ENCODE results near the gene TMEM181. TPM values are rescaled to one million over a fixed set of nuclear protein-coding genes. Genes with fewer than 3 reads are reported as not detected.

Gene TMEM181
- total and polyA plus RNA-seq, 2 of the 13 experiments (the other 11 are each of a cell fraction or from before 2014, with no cell fraction given): 59.1 to 108 TPM

DNA sequence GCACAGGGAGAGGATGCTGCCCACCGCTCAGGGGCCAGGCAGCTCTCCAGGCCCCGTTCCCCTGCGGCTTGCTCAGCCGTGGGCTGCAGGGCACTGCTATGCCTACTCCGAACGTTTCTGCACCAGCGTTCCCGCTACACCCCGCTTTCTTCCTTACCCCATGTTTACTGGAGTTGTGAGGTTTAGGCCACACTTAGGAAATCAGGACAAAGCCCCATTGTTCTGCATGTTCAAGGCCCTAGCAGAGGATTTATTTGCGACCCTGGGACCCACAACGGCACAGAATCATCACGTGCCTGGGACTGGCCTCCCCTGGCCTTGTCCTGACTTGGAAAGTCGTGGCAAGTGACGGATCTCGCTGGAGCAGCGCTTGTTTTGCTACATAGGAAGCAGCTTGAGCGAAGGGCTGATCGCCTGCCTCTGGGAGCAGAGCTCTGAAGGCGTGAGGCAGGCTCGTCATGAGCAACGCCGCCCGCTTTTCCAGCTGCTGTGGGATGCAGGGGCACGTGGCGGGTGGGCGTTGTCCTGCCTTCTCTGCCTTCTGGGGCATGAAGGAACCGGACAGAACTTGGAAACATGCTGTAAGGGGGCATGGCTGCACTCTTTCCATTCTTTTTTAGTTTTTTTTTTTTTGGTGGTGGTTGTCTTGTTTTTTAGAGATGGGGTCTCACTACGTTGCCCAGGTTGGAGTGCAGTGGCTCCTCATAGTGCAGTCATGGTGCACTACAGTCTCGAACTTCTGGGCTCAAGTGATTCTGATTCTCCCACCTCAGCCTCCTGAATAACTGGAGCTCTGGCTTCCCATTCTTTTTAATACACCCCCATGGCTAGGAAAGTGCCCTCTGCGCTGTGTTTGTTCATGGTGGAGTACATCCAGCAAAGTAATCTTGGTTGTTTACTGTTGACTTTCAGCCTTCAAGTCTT lies 14.6 kb upstream of the TMEM181 start (continued):
- TF ChIP-seq PHB2 (IDR thresholded peaks at IDR 0.05; ENCODE audit: partially characterized antibody): no peak
- TF ChIP-seq, protein P1, sequence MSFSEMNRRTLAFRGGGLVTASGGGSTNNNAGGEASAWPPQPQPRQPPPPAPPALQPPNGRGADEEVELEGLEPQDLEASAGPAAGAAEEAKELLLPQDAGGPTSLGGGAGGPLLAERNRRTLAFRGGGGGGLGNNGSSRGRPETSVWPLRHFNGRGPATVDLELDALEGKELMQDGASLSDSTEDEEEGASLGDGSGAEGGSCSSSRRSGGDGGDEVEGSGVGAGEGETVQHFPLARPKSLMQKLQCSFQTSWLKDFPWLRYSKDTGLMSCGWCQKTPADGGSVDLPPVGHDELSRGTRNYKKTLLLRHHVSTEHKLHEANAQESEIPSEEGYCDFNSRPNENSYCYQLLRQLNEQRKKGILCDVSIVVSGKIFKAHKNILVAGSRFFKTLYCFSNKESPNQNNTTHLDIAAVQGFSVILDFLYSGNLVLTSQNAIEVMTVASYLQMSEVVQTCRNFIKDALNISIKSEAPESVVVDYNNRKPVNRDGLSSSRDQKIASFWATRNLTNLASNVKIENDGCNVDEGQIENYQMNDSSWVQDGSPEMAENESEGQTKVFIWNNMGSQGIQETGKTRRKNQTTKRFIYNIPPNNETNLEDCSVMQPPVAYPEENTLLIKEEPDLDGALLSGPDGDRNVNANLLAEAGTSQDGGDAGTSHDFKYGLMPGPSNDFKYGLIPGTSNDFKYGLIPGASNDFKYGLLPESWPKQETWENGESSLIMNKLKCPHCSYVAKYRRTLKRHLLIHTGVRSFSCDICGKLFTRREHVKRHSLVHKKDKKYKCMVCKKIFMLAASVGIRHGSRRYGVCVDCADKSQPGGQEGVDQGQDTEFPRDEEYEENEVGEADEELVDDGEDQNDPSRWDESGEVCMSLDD (CRISPR knock-in tag; IDR thresholded peaks at IDR 0.05; ENCODE audit: borderline replicate concordance): peak; percentile 89; the same call in 1 of the 2 replicates
- TF ChIP-seq, protein P2, sequence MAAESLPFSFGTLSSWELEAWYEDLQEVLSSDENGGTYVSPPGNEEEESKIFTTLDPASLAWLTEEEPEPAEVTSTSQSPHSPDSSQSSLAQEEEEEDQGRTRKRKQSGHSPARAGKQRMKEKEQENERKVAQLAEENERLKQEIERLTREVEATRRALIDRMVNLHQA (CRISPR knock-in tag; IDR thresholded peaks at IDR 0.05): no peak
- TF ChIP-seq ZBTB7B (CRISPR knock-in tag; IDR thresholded peaks at IDR 0.05): peak; percentile 84
- peak; percentile 67; the same call in 1 of the 2 replicates for TF ChIP-seq HNRNPL (IDR thresholded peaks at IDR 0.05; ENCODE audit: low read depth, low read length)
- no peak for TF ChIP-seq YY1 (IDR thresholded peaks at IDR 0.05; ENCODE audit: insufficient read depth, insufficient replicate concordance, low read depth, low read length)
- TF ChIP-seq, protein P3, sequence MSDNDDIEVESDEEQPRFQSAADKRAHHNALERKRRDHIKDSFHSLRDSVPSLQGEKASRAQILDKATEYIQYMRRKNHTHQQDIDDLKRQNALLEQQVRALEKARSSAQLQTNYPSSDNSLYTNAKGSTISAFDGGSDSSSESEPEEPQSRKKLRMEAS (IDR thresholded peaks at IDR 0.05): peak; percentile 93
- TF ChIP-seq CCAR2 (optimal IDR thresholded peaks at IDR 0.05; ENCODE audit: low read depth, low read length): no peak
- TF ChIP-seq, protein P4, sequence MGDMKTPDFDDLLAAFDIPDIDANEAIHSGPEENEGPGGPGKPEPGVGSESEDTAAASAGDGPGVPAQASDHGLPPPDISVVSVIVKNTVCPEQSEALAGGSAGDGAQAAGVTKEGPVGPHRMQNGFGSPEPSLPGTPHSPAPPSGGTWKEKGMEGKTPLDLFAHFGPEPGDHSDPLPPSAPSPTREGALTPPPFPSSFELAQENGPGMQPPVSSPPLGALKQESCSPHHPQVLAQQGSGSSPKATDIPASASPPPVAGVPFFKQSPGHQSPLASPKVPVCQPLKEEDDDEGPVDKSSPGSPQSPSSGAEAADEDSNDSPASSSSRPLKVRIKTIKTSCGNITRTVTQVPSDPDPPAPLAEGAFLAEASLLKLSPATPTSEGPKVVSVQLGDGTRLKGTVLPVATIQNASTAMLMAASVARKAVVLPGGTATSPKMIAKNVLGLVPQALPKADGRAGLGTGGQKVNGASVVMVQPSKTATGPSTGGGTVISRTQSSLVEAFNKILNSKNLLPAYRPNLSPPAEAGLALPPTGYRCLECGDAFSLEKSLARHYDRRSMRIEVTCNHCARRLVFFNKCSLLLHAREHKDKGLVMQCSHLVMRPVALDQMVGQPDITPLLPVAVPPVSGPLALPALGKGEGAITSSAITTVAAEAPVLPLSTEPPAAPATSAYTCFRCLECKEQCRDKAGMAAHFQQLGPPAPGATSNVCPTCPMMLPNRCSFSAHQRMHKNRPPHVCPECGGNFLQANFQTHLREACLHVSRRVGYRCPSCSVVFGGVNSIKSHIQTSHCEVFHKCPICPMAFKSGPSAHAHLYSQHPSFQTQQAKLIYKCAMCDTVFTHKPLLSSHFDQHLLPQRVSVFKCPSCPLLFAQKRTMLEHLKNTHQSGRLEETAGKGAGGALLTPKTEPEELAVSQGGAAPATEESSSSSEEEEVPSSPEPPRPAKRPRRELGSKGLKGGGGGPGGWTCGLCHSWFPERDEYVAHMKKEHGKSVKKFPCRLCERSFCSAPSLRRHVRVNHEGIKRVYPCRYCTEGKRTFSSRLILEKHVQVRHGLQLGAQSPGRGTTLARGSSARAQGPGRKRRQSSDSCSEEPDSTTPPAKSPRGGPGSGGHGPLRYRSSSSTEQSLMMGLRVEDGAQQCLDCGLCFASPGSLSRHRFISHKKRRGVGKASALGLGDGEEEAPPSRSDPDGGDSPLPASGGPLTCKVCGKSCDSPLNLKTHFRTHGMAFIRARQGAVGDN (CRISPR knock-in tag; IDR thresholded peaks at IDR 0.05): peak; percentile 99
- TF ChIP-seq, protein P5, sequence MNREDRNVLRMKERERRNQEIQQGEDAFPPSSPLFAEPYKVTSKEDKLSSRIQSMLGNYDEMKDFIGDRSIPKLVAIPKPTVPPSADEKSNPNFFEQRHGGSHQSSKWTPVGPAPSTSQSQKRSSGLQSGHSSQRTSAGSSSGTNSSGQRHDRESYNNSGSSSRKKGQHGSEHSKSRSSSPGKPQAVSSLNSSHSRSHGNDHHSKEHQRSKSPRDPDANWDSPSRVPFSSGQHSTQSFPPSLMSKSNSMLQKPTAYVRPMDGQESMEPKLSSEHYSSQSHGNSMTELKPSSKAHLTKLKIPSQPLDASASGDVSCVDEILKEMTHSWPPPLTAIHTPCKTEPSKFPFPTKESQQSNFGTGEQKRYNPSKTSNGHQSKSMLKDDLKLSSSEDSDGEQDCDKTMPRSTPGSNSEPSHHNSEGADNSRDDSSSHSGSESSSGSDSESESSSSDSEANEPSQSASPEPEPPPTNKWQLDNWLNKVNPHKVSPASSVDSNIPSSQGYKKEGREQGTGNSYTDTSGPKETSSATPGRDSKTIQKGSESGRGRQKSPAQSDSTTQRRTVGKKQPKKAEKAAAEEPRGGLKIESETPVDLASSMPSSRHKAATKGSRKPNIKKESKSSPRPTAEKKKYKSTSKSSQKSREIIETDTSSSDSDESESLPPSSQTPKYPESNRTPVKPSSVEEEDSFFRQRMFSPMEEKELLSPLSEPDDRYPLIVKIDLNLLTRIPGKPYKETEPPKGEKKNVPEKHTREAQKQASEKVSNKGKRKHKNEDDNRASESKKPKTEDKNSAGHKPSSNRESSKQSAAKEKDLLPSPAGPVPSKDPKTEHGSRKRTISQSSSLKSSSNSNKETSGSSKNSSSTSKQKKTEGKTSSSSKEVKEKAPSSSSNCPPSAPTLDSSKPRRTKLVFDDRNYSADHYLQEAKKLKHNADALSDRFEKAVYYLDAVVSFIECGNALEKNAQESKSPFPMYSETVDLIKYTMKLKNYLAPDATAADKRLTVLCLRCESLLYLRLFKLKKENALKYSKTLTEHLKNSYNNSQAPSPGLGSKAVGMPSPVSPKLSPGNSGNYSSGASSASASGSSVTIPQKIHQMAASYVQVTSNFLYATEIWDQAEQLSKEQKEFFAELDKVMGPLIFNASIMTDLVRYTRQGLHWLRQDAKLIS (CRISPR knock-in tag; IDR thresholded peaks at IDR 0.05): no peak
- no peak; the same call in 1 of the 2 replicates for TF ChIP-seq ZNF451 (CRISPR knock-in tag; IDR thresholded peaks at IDR 0.05)
- TF ChIP-seq SNRNP70 (IDR thresholded peaks at IDR 0.05; ENCODE audit: low read depth, low read length): no peak
- no peak for TF ChIP-seq GZF1 (CRISPR knock-in tag; IDR thresholded peaks at IDR 0.05)
- TF ChIP-seq TEAD3 (CRISPR knock-in tag; optimal IDR thresholded peaks at IDR 0.05; ENCODE audit: borderline replicate concordance): no peak
- peak; percentile 56; the same call in 1 of the 2 replicates for TF ChIP-seq DMAP1 (CRISPR knock-in tag; IDR thresholded peaks at IDR 0.05)
- TF ChIP-seq JUN (CRISPR knock-in tag; IDR thresholded peaks at IDR 0.05): 0 out of 2 replicates have a peak, but pooled peaks have one; percentile 30
- TF ChIP-seq RARG (CRISPR knock-in tag; IDR thresholded peaks at IDR 0.05; ENCODE audit: low read depth): no peak

All from HepG2 (cell line).